Epithelial cell of proximal tubule (primary cell): ENCODE data around the gene SEMA4A. TPM values are rescaled to one million over a fixed set of nuclear protein-coding genes. Genes with fewer than 3 reads are reported as not detected.
"Not testable (repeated sequence)": the region's sequence is repeated elsewhere in the genome, so short reads cannot be mapped to it uniquely, and the experiment has no call there.

ENCODE experiments used
- DNase-seq: peaks from one replicate; pipeline ENCODE4 v3.0.0-alpha.2; 2011; ENCODE audit warnings: low read depth
- H3K4me3 ChIP-seq: 2 replicates; pipeline ENCODE4 v1.5.1; 2011; ENCODE audit warnings: low read depth, mild to moderate bottlenecking, low read length
- total RNA-seq: library from RNA; depleted of rRNA; stranded (reverse); fragments of >200 nt; gene quantifications from 2 replicates; pipeline ENCODE4 v1.2.3, GENCODE V29; 2015
- TF ChIP-seq, protein P1 (sequence below): conservative IDR thresholded peaks from 2 replicates; pipeline ENCODE4 v1.5.1; 2012; ENCODE audit warnings: low read depth, mild to moderate bottlenecking, low read length

SEMA4A gene
- total RNA-seq, 1 donor from 2014 or later, result 3.5 TPM

DNA sequence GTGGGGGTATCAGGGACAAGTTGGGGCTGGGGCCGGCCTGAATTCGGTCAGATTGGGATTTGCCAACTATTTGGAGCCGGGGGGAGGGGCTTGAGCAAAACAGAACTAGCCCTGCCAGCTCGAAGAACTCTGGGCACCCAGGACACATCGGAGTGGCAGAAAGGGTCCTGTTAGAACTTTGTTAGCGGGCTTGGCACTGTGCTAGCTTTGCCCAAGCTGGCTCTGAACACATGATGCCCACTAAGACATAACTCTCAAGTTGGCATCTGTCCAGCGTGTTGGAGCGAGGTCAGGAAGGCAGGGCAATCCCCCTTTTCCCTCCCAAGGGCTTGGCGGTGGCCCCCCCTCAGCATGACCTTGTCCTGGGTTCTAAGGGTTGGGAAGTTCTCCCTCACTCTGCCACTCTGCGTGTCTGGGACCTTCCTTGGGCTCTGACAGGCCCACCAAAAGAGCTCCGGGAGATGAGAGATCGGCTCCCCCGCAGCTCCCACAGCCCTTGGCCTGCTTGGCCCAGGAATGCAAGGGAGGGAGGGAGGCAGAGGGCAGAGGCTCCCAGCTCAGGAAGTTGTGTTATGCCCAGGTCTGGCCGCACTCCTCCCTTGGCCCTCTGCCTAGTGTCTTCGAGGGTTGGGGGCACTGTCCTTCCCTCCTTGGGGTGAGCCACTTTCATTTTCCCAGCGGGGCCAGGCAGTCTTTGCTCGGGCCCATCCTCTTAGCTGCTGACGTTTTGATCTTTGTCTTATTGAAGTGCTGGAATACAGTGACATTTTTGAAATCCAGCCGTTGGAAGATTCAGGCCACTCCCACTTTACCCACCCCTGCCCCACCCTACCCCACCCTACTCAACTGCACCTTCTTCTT lies 37.6 kb upstream of the SEMA4A start:
- peak overlapping the region; percentile 100 for H3K4me3 ChIP-seq
- DNase-seq, result no peak
- TF ChIP-seq, protein P1, sequence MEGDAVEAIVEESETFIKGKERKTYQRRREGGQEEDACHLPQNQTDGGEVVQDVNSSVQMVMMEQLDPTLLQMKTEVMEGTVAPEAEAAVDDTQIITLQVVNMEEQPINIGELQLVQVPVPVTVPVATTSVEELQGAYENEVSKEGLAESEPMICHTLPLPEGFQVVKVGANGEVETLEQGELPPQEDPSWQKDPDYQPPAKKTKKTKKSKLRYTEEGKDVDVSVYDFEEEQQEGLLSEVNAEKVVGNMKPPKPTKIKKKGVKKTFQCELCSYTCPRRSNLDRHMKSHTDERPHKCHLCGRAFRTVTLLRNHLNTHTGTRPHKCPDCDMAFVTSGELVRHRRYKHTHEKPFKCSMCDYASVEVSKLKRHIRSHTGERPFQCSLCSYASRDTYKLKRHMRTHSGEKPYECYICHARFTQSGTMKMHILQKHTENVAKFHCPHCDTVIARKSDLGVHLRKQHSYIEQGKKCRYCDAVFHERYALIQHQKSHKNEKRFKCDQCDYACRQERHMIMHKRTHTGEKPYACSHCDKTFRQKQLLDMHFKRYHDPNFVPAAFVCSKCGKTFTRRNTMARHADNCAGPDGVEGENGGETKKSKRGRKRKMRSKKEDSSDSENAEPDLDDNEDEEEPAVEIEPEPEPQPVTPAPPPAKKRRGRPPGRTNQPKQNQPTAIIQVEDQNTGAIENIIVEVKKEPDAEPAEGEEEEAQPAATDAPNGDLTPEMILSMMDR, result no peak

DNA sequence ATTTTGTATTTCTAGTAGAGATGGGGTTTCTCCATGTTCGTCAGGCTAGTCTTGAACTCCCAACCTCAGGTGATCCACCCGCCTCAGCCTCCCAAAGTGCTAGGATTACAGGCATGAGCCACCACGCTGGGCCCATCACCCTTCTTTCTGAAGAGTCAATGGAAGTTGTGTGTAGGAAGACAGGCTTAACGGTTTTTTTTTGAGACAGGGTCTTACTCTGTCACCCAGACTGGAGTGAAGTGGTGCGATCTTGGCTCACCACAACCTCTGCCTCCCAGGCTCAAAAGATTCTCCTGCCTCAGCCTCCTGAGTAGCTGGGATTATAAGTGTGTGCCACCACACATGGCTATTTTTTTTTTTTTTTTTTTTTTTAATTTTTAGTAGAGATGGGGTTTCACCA lies 36.7 kb upstream of the SEMA4A start:
- peak overlapping the region; percentile 100 for H3K4me3 ChIP-seq
- not testable (repeated sequence) for DNase-seq

DNA sequence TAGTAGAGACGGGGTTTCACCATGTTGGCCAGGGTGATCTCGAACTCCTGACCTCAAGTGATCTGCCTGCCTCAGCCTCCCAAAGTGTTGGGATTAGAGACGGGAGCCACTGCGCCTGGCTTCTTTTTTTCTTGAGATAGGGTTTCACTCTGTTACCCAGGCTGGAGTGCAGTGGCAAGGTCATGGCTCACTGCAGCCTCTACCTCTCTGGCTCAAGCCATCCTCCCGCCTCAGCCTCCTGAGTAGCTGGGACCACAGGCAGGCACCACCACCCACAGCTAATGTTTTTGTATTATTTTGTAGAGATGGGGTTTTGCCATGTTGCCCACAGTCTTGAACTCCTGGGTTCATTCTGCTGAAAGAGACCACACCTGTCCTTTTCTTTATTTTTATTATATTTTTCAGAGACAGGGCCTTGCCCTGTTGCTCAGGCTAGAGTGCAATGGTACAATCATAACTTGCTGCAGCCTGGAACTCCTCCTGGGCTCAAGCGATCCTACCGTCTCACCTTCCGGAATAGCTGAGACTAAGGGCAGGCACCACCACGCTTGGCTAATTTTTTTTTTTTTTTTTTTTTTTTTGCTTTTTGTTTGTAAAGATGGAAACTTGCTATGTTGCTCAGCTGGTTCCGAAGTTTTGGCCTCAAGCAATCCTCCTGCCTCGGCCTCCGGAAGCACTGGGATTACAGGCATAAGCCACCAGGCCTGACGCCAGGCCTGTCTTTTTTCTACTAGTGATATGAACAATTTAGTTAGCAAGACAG lies 35.8 kb upstream of the SEMA4A start:
- TF ChIP-seq, protein P1, result no peak
- no peak for DNase-seq
- H3K4me3 ChIP-seq, result peak overlapping the region; percentile 100

DNA sequence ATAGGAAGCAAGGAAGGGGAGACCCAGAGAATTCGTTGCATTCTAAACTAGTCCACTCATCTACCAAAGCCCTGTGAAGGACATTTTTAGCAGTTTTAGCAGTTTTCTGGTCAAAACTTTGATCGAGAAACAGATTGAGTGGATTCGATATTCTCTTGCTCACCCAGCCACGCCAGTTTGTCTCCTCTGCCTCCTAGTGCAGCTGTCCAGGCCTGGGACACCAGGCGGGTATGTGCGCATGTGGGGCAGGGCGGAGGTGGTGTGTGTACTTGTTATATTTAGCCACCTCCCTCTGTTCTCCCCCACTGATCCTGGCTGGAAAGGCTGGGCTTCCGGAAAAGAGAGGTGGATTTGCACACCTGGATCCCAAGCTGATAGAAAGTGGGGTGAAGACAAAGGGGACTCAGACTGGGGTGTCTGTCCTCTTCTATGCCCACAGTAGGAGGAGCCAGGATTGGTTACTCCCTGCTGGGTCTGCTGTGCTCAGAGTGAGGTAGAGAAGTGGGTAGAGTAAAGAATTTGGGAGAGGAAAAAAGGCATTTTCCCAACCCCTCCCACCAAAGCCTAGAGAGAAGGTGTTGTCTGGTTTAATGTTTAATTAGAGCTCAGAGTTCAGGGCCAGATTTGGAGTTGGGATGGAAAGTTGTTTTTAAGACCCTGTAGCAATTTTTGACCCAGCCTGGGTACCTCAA lies 35.1 kb upstream of the SEMA4A start:
- DNase-seq, result no peak
- TF ChIP-seq, protein P1, result no peak

DNA sequence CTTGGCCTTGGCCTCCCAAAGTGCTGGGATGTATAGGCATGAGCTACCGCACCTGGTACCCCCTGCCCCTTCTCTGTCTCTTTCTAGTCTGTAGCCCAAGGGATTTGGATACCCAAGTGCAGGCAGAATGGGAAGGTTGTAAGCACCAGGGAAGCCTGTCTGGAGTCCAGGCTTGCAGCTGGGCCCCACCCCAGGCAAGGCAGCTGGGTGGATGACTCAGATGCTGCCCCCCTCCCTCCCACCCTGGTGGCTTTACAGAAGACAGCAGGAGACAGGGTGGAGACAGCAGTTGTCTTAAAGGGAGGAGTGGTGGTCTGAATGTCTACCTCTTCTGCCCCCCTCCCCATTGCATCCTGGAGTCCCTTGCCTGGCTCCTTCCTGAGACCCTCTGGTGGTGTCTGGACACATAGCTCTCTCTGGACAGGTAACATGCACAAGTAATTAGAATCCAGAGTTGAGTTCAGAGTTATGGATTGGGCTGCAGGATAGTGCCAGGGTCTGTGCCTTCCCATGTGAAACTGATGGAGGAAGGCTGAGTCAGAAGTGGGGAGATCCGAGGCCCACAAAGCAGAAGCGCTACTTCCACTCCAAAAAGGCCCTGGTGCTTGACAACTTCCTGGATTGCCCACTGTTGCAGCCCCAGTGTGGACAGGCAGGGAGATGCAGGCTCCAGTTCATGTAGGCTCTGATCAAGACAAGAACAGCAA lies 33.7 kb upstream of the SEMA4A start:
- no peak for DNase-seq
- H3K4me3 ChIP-seq, result peak overlapping the region; percentile 36
- TF ChIP-seq, protein P1, result no peak

More for the DNA sequence above, 35.1 kb upstream of the SEMA4A start:
- peak overlapping the region; percentile 100 for H3K4me3 ChIP-seq

DNA sequence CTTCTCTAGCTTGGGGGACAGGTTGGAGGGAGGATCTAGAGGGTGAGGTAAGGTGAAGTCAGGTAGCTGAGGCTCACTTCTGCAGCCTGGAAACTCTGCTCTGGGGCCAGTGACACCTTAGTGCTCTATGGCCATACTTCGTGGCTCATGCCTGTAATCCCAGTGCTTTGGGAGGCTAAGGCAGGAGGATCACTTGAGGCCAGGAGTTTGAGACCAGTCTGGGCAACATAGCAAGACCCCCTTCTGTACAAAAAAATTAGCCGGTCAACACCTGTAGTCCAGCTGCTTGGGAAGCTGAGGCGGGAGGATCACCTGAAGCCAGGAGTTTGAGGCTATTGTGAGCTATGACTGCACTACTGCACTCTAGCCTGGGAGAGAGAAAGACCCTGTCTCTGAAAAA lies 33.1 kb upstream of the SEMA4A start:
- TF ChIP-seq, protein P1, result no peak
- DNase-seq, result no peak
- peak overlapping the region; percentile 2 for H3K4me3 ChIP-seq

DNA sequence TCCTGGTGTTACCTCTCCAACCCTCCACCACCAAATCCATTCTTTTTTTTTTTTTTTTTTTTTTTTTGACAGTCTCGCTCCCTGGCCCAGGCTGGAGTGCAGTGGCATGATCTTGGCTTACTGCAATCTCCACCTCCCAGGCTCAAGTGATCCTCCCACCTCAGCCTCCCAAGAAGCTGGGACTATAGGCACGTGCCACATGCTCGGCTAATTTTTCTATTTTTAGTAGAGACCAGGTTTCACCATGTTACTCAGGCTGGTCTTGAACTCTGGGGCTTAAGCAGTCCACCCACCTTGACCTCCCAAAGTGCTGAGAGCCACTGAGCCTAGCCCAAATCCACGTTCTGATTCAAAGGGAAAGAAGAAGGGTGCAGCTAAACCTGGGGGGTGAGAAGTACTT lies 32.4 kb upstream of the SEMA4A start:
- not testable (repeated sequence) for H3K4me3 ChIP-seq

More for the DNA sequence above, 32.4 kb upstream of the SEMA4A start:
- not testable (repeated sequence) for DNase-seq
